SK-N-MC (cell line): Measurements from ENCODE around the gene TNFRSF1A.

Experiments
- EZH2 ChIP-seq: fragments of 200-600 bp; sonication (generic); IDR thresholded peaks from one replicate; pipeline ENCODE4 v1.6.1; 2017; ENCODE audit warnings: antibody characterized with exemption
- POLR2AphosphoS5 ChIP-seq: IDR thresholded peaks from 2 replicates; pipeline ENCODE4 v1.6.1; 2012; ENCODE audit warnings: mild to moderate bottlenecking, low read depth, low read length, borderline replicate concordance

- TF ChIP-seq EZH2 = no peak
- no peak for TF ChIP-seq POLR2AphosphoS5
These were observed 35.8 kb upstream of the TNFRSF1A start for GRCh38 chr12:6377667-6377994.
